Mammary epithelial cell (primary cell): ENCODE data around the gene SPATA7.

Experiments
- CTCF ChIP-seq, 2 donors: IDR thresholded peaks in 1 of 2; conservative IDR thresholded peaks in 1 of 2; 2 replicates each; pipeline ENCODE4 v1.5.1; 2011 to 2012; ENCODE audit warnings: inconsistent platforms in 2 of 2, low read length in 2 of 2, mild to moderate bottlenecking in 2 of 2, control low read depth in 1 of 2, low read depth in 1 of 2; ENCODE audit not compliant: insufficient read depth in 1 of 2; ENCODE audit errors: extremely low read depth in 1 of 2
- EZH2 ChIP-seq: IDR thresholded peaks from 2 replicates; pipeline ENCODE4 v1.6.1; 2012; ENCODE audit warnings: low read length, inconsistent platforms, borderline replicate concordance

GRCh38 chr14:88476825-88477224, 91.4 kb downstream of the SPATA7 start:
- TF ChIP-seq EZH2 (no peak), CTCF (conservative IDR thresholded peaks at IDR 0.05 in 1 of 2, IDR thresholded peaks at IDR 0.05 in 1 of 2; ENCODE audit: extremely low read depth in 1 of 2, insufficient read depth in 1 of 2, low read depth in 1 of 2, low read length in 2 of 2) (no peak)
